ENCODE measurements around the gene TIMM21.
A peak's percentile ranks its signal among the peaks of the same experiment; 100 is the strongest.

TIMM21 gene

GRCh38 chr18:74194691-74195090 is 46.4 kb downstream of the TIMM21 start:
- H3K4me3 ChIP-seq (replicated peaks in 1 of 2; ENCODE audit: low read depth in 2 of 2, low read length in 2 of 2): no peak overlapping the region
- no peak for DNase-seq (ENCODE audit: low read depth in 2 of 2)
- TF ChIP-seq CTCF (IDR thresholded peaks at IDR 0.05; ENCODE audit: low read depth, low read length): no peak

DNA sequence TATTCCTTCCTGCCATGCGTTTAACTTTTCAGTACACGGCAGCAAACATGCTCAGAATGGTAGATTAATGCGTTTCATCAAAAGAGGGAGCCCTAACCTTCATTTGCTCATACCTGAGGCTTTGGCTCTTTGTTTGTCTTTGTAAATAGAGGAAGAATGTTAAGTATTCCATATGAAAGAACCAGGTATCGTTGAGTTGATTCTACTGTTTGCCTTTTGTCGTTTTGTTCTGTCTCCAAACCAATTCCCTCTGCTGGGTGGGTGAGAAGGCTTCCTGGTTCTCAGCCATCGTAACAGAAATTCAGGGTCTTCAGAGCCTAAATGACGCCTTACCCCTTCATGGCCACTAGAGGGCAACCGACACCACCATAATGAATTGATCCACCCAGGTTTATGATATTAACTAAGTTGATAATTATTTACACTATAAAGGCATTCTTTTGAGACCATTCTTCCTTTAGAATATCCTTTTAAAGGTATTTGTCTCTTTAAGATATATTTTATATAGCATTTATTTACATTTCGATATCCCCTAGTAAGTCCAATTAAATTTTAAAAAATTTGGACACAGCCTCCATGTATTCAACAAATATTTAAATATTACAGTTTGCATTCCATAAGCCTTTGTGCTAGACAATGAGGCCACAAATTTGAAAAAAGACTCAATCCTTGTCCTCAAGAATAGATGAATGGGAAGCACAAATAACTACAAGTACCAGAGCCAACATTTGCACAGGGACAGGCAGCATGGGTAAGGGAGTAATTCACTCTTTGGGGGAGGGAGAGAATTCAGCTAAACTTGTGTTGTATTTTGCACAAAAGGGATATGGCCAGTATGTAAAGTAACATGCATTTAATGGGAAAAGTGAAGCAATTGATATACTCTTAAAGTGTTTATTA is 48.1 kb downstream of the TIMM21 start:
- peak; percentile 77 to 83 for DNase-seq (ENCODE audit: low read depth in 2 of 2)
- H3K4me3 ChIP-seq (replicated peaks in 1 of 2; ENCODE audit: low read depth in 2 of 2, low read length in 2 of 2): peak overlapping the region in 1 of 2 donors; percentile 15
- TF ChIP-seq CTCF (IDR thresholded peaks at IDR 0.05; ENCODE audit: low read depth, low read length): peak; percentile 65

DNA sequence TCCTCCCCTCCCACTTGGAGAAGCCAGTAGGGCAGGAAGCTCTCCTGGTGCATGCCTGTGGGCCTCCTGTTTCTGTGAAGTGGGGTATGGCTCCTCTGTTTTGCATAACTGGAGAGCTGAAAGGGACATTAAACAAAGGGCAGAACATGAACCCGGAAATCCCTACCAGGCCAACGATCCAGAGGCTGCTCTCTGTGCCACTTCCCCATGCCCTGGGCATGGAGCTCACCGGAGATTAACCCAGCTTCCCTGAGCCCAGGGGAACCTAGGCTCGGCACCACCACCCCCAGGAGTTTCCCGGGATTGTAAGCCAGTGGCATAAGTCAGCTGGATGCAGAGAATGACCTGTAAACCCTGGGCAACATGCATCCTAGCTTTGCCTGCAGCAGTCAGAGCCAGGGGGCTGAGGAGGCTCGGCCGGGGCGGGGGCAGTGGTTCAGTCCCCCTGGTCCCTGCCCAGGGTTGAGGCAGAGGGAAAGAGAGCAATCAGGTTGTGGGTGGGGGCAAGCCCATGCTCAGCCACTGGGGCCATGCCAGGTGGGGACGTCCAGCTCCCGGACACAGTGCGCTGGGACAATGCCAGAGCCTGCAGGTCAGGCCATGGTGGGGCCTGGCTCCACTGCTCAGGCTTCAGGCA is 49.5 kb downstream of the TIMM21 start:
- no peak for TF ChIP-seq CTCF (IDR thresholded peaks at IDR 0.05; ENCODE audit: low read depth, low read length)
- H3K4me3 ChIP-seq (replicated peaks in 1 of 2; ENCODE audit: low read depth in 2 of 2, low read length in 2 of 2): no peak overlapping the region

DNA sequence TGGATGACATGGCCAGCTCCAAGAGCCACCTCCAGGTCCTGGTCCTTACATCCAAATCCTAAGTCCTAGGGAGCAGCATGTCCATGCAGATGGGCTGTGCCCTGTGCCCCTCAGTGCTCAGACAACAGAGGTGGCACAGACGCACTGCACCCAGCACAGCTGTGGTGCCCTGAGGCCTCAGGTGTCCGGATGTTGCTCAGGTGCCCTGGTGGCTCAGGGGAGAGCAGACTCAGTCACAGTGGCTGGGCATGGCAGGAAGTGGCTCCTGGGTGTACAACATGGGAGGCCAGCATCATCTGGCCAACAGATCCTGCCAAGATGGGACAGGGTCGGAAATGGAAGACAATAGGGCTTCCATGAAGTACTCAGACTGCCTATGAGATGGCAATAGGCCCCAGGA is 50.1 kb downstream of the TIMM21 start:
- no peak for TF ChIP-seq CTCF (IDR thresholded peaks at IDR 0.05; ENCODE audit: low read depth, low read length)
- DNase-seq (ENCODE audit: low read depth in 2 of 2): no peak
- H3K4me3 ChIP-seq (replicated peaks in 1 of 2; ENCODE audit: low read depth in 2 of 2, low read length in 2 of 2): no peak overlapping the region

More for the DNA sequence above, 49.5 kb downstream of the TIMM21 start:
- no peak for DNase-seq (ENCODE audit: low read depth in 2 of 2)

GRCh38 chr18:74200780-74201179 is 52.5 kb downstream of the TIMM21 start:
- no peak overlapping the region for H3K4me3 ChIP-seq (replicated peaks in 1 of 2; ENCODE audit: low read depth in 2 of 2, low read length in 2 of 2)
- no peak for TF ChIP-seq CTCF (IDR thresholded peaks at IDR 0.05; ENCODE audit: low read depth, low read length)
- DNase-seq (ENCODE audit: low read depth in 2 of 2): no peak

- no peak for DNase-seq (ENCODE audit: low read depth in 2 of 2)
- TF ChIP-seq CTCF (IDR thresholded peaks at IDR 0.05; ENCODE audit: low read depth, low read length): no peak
- H3K4me3 ChIP-seq (replicated peaks in 1 of 2; ENCODE audit: low read depth in 2 of 2, low read length in 2 of 2): no peak overlapping the region
Measured at GRCh38 chr18:74203811-74204210, 55.5 kb downstream of the TIMM21 start.
